Measurements from ENCODE around the gene HMX2.
"Not testable (repeated sequence)": the region's sequence is repeated elsewhere in the genome, so short reads cannot be mapped to it uniquely, and the experiment has no call there.

The HMX2 gene

DNA sequence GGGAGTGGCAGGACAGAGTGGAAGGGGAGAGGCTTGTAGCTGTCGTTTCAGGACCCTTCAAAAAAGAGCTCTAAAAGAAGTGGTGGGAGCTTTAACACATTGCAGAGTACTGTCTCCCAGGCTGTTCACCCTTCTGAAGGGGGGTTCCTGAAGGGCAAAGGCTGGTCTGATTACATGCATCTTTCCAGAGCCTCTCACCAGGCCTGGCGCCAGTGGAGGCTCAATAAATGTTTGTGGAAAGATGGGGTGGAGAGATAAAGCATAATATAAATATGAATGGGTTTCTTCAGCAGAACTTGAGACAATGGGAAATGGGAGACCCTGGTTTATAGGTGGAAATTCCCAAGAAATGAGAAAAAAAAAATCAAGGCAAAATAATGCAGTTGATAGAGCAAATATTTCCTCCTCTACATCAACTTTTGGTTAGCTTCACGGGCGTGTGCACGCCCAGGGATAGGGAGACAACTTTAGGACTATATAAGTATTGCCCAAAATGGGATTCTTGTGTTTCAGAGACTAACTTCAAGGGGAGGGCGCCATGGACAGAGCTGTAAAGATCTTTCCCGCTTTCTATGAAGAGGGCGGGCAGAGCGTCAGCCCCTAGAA lies 5.7 kb downstream of the HMX2 start:
- no peak for DNase-seq (ENCODE audit: low spot score)

- peak; percentile 100 for DNase-seq (ENCODE audit: low spot score)
Observed at GRCh38 chr10:123154092-123154710, 6.3 kb downstream of the HMX2 start, which contains the start of gene BUB3. TSS of gene BUB3 (plus strand) at chr10:123154402. CDS start at chr10:123154918, 516 bp downstream.

- peak; percentile 49 for DNase-seq (ENCODE audit: low spot score)
Observed at GRCh38 chr10:123154711-123155505, 7.0 kb downstream of the HMX2 start.

GRCh38 chr10:123156078-123156477 lies 8.1 kb downstream of the HMX2 start:
- no peak for DNase-seq (ENCODE audit: low spot score)

DNA sequence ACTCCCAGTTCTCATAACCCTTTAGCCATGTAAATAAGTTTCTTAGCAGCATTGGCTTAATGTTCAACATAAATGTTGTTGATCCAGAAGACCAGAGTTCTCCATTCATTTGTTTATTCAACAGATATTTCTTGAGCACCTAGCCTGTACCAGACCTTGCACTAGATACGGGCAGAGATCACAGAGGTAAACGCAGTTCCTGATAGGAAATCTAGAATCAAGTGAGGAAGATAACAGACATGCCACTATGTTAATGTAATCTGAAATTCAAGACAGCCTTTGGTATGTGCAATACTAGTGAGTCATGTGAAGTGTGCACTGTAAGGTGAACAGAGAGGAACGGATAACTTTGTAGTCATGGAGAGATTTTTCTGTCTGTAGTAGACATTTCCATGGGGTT lies 9.3 kb downstream of the HMX2 start:
- DNase-seq (ENCODE audit: low spot score), result no peak

DNA sequence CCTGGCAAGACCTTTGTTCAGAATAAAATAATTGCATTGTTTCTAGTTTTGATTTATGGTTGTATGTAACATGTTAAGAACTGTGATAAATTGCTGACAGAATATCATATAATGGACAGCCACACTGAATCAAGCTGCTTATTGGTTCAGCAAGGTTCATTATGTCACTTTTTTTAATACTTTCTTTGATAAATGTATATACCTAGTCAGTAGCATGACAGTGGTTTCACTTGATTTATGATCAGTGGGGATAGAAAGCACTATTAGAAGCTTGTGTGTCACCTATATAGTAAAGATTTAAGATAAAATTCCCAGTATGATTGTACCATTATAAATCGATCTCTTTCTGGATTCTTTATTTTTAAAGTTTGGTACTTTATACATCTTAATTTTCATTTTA lies 10.7 kb downstream of the HMX2 start:
- DNase-seq (ENCODE audit: low spot score), result no peak

DNA sequence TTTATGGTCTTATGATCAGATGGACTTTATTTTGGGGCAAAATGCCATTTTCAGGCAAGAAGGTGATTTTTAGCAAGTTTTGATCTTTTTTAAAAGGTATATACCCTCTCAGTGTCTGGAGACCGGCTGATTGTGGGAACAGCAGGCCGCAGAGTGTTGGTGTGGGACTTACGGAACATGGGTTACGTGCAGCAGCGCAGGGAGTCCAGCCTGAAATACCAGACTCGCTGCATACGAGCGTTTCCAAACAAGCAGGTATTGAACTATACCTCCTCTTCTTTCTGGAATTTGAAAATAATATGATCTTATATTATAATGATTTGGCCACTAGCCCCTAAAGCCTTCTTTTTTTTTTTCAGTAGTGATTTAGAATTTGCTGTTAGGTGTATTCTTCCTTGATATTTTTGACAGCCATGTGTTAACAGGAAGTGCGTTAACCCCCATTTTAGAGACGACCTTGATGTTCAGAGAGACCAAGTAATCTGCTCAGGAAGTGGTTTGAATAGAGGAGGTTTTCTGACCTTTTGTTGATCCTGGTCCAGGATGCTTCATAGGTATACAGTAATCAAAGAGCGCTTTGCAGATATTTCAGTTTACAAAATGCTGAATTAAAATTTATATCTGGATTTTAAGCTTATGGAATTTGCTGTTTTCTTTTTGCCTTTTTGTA lies 12.5 kb downstream of the HMX2 start:
- no peak for DNase-seq (ENCODE audit: low spot score)

GRCh38 chr10:123164319-123164718 lies 16.4 kb downstream of the HMX2 start:
- DNase-seq (ENCODE audit: low spot score), result no peak

DNA sequence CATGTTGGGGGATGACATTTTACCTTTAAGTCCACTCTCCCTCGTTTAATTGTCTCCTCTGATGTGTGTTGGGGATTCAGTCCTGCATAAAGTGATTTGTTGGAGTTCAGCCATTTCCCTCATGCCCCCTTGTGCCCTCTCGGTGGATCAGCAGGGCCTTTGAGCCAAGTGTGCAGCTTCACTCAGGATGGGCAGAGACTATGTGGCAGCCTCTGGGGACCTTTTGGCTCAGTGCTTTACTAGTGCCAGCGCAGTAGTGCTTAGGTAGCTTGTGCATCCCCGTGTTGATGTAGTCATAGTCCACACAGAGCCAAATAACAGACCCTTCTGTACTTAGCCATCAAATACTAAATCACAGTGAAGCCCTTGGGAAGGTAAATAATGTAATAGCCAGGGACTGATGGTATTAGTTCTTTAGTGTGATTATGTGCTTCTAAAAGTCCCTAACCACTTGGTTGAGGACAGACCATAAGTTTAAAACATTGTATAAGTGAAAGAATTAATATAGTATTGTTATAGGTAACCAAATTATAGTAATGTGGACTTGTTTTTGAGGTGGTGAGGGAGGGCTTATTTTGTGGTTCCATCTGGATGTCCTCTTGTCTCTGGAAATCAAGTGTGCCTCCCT lies 17.6 kb downstream of the HMX2 start:
- DNase-seq (ENCODE audit: low spot score), result no peak

GRCh38 chr10:123166618-123167017 lies 18.7 kb downstream of the HMX2 start:
- DNase-seq (ENCODE audit: low spot score), result no peak

DNA sequence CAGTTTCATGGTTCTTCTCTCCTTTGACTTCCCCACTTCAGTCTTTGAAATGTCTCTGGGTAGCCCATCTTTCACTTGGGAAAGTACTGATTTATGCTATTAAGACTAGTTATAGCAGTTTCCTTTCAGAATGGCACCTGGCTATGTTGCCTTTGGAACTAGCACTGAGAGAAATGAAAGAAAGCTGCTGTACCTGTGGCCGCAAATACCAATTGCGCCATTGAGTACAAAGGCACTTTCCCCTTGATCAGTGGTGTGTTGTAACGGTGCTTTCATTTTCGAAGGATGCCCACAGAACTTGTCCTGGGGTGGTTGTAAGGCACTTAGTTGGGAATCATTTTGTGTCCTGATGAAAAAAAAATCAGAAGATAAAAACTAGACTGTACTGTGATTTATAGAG lies 23.0 kb downstream of the HMX2 start:
- DNase-seq (ENCODE audit: low spot score), result no peak

GRCh38 chr10:123171616-123172015 lies 23.7 kb downstream of the HMX2 start:
- DNase-seq (ENCODE audit: low spot score), result not testable (repeated sequence)

DNA sequence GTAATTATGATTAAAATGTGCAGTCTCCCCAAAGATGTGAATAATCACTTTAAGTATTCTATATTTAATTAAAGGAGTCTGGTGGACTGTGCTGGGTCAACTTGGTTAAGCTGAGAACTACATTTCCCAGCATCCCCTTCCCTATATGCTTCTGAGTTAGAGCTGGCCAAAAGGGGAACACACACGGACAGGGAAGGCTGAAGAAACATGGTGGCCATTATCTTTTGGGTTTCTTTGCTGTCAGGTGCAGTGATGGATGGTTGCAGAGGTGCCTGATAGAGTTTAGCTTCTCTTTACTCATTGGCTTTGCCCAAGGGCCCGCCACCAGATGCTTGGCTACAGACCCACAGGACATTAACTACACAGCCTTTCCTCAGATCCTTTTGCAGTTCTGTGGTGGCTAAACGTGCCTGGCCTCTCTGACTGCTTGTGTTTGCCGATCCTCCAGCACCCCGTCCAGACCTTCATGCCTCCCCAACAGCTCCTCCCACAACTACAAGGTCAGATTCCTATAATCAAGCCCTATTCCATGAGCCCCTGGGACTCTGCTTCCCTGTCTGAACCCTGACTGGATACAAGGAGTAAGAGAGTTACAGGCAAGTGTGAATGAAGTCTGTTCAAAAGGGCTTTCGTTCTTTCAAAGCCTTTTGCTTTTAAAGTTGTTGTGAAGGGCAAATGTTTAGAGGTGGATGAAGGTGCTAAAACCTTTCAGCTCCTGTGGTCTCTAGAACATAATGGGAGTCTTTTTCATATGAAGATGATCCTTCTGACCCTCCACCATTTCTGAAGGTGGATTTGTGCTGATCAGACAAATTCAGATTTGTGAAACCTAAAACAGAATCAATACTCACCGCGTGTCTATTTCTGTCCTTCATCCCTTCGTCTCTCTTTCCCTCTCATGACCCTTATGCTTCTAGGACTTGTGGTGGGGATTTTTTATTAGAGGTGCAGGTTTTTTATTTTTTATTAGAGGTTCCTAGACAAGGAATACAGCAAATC lies 27.8 kb downstream of the HMX2 start:
- DNase-seq (ENCODE audit: low spot score), result no peak

GRCh38 chr10:123178390-123178789 lies 30.5 kb downstream of the HMX2 start:
- not testable (repeated sequence) for DNase-seq (ENCODE audit: low spot score)

DNA sequence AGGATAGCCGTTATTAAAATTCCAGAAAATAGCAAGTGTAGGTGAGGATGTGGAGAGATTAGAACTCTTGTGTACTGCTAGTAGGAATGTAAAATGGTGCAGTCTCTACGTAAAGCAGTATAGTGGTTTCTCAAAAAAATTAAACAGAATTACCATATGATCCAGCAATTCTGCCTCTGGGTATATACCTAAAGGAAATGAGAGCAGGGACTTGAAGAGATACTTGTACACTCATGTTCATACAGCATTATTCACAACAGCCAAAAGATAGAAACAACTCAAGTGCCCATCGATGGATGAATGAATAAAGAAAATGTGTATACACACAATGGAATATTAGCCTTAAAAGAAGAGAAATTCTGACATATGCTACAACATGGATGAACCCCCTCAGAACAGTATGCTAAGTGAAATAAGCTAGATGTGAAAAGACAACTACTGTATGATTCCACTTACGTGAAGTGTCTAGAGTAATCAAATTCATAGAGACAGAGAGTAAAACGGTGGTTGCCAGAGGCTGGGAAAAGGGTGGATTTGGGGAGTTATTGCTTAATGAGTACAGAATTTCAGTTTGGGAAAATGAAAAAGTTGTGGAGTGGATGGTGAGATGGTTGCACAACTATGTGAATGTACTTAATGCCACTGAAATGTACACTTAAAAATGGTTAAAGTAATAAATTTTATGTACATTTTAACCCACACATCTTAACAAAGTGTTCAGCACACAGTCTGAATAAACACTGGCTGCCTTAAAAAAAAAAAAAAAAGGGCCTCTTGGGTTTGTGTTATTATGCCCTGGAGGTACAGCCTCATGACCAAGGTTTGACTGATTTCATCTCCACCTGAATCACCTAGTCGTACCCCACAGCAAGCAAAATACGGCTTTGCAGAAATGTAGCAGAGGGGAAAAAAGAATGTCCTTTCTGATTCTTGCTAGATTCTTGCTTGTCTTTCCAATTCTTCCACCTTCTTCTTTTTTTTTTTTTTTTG lies 32.5 kb downstream of the HMX2 start:
- DNase-seq (ENCODE audit: low spot score), result no peak

DNA sequence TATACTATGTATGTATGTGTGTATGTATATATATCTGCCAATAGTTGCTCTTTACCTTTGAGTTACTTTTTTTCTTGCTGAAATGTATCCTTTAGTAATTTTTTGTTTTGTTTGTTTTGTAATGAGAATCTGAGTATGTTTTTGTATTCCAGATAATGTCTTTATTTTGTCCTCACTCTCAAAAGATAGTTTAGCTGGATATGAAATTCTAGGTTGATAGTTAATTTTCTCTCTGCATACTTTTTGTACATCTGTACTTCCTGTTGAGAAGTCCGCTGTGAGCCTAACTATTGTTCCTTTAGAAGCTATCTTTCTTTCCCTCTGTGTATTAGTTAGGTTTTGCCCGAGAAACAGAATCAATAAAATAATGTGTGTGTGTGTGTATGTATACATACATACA lies 35.8 kb downstream of the HMX2 start:
- no peak for DNase-seq (ENCODE audit: low spot score)

DNA sequence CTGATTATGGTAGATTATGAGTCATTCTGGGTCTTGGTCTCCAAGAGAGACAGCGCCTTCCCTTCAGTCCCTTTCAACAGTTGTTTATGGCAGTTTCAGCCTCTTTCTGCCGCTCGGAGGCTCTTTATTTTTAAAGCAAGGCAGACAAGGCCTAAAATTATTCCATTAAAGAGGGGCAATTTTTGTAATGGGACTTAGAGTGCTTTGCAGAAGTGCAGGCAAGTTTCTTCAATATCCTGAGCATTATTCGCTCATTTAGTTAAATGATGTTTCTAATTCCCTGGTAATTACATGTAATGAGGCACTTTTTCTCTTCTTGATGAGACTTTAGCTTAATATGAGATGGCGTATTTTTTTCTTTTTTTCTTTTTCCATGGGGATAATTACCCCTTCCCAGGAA lies 39.8 kb downstream of the HMX2 start:
- DNase-seq (ENCODE audit: low spot score), result no peak

DNA sequence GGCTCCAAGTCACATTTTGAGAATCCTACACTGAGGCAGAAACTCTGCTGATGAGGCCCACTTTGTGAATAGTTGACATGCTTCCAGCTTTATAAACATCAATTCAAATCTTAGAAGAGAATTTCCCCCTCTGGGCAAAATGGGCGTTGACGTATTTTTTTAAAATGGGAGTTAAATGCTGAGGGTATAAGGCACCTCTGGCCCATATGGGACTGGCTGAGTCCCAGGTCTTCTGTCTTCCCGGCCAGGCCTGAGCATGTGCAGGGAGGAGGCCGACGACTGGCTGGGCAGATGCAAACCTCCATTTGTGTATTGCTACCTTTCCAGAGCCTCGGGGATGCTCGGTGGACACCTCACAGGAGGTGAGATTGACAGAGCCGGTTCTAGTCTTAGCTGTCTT lies 44.0 kb downstream of the HMX2 start:
- no peak for DNase-seq (ENCODE audit: low spot score)

DNA sequence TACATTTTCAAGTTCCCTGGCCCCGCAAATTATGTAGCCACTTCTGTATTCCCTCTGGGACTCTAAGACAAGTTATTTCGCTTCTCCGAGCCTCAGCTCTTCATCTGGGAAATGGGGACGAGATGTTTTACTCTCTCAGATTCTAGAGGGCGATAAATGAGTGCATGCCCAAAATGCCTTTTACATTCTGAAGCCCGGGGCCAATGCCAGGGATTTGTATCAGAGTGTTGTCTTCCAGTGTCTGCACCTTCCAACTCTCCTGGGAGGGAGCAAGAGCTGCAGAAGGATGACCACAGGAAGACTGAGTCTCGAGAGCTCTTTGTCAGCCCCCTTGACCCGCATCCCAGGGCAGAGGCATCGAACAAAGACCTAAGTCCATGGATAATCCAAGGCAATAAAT lies 46.1 kb downstream of the HMX2 start:
- DNase-seq (ENCODE audit: low spot score), result no peak

Data from cerebellar cortex (tissue), 1 donor.